ENCODE data around the gene POLR1F. TPM values are rescaled to one million over a fixed set of nuclear protein-coding genes. Genes with fewer than 3 reads are reported as not detected.
A peak's percentile ranks its signal among the peaks of the same experiment; 100 is the strongest.

The POLR1F gene
- total RNA-seq, 1 experiment from 2014 or later = 24.9 TPM

GRCh38 chr7:19709249-19709578 lies 377 bp upstream of the POLR1F start:
- Histone ChIP-seq H2AFZ (ENCODE audit: low read length) (peak overlapping the region; percentile 63), H3K9ac (ENCODE audit: extremely low read depth, insufficient read length, low read length) (no peak overlapping the region), H3K79me2 (ENCODE audit: insufficient read depth, low read length) (peaks cover 12% of the 10 kb centered on the region; the same call in 1 of the 2 replicates), H2BK15ac (ENCODE audit: low read depth, low read length) (no peak overlapping the region), H3K23ac (ENCODE audit: insufficient read length, low read depth, low read length) (no peak overlapping the region), H3K56ac (ENCODE audit: insufficient read length, low read depth, low read length) (no peak overlapping the region), H3K4me1 (ENCODE audit: insufficient read depth, low read length) (peaks cover 4% of the 10 kb centered on the region; the same call in 1 of the 2 replicates), H2AK5ac (ENCODE audit: insufficient read length, low read length) (no peak overlapping the region), H4K5ac (ENCODE audit: insufficient read length, low read depth, low read length) (peak overlapping the region; percentile 7), H3K14ac (ENCODE audit: insufficient read depth, low read length) (no peak overlapping the region), H3K9me3 (ENCODE audit: control insufficient read depth, low read depth, low read length) (no peaks in the 10 kb centered on the region), H2BK120ac (ENCODE audit: low read depth, low read length, poor library complexity, severe bottlenecking) (no peak overlapping the region), H2BK20ac (ENCODE audit: low read depth, low read length, poor library complexity, severe bottlenecking) (no peak overlapping the region), H3T11ph (ENCODE audit: low read length) (no peak overlapping the region), H3K27me3 (ENCODE audit: insufficient read depth, low read length) (no peaks in the 10 kb centered on the region), H4K20me1 (ENCODE audit: control insufficient read depth, insufficient read depth, insufficient read length) (no peaks in the 10 kb centered on the region), H3K23me2 (ENCODE audit: insufficient read length, low read depth, low read length, poor library complexity, severe bottlenecking) (no peaks in the 10 kb centered on the region), H3K4ac (ENCODE audit: low read depth, low read length) (no peak overlapping the region), H4K8ac (replicated peaks; ENCODE audit: insufficient read length, low read depth, low read length) (no peak overlapping the region), H2BK12ac (ENCODE audit: insufficient read length, low read depth, low read length) (no peak overlapping the region), H3K18ac (ENCODE audit: insufficient read length, low read depth, low read length) (no peak overlapping the region), H3K4me2 (ENCODE audit: insufficient read depth, insufficient read length, low read length) (no peak overlapping the region), H2BK5ac (ENCODE audit: insufficient read length, low read length) (no peak overlapping the region), H3K79me1 (ENCODE audit: insufficient read depth, low read depth, low read length, poor library complexity, severe bottlenecking) (peaks cover 2% of the 10 kb centered on the region), H3K27ac (ENCODE audit: insufficient read length, low read depth, low read length) (no peak overlapping the region), H4K91ac (ENCODE audit: insufficient read length, low read depth, low read length) (no peak overlapping the region)
- no peak for DNase-seq
- no CpG with 5 or more reads among the region's 6 CpGs for WGBS (ENCODE audit: extremely low coverage, insufficient read length, low lambda C conversion rate)
- Mint-ChIP-seq H3K27ac (peak overlapping the region; percentile 82 to 97 (median 89); a peak in 3 of 7 replicates), H3K36me3 (ENCODE audit: insufficient read depth in 1 of 3, low read depth in 3 of 3) (no peaks in the 10 kb centered on the region), H3K27me3 (ENCODE audit: low read depth) (peaks cover 14% of the 10 kb centered on the region), H3K4me3 (peak overlapping the region; percentile 96 to 99; a peak in 4 of 5 replicates), H3K4me1 (peaks cover 32 to 37% of the 10 kb centered on the region in 2 experiments), H3K9me3 (no peaks in the 10 kb centered on the region)
- TF ChIP-seq, protein P1, sequence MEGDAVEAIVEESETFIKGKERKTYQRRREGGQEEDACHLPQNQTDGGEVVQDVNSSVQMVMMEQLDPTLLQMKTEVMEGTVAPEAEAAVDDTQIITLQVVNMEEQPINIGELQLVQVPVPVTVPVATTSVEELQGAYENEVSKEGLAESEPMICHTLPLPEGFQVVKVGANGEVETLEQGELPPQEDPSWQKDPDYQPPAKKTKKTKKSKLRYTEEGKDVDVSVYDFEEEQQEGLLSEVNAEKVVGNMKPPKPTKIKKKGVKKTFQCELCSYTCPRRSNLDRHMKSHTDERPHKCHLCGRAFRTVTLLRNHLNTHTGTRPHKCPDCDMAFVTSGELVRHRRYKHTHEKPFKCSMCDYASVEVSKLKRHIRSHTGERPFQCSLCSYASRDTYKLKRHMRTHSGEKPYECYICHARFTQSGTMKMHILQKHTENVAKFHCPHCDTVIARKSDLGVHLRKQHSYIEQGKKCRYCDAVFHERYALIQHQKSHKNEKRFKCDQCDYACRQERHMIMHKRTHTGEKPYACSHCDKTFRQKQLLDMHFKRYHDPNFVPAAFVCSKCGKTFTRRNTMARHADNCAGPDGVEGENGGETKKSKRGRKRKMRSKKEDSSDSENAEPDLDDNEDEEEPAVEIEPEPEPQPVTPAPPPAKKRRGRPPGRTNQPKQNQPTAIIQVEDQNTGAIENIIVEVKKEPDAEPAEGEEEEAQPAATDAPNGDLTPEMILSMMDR (conservative IDR thresholded peaks at IDR 0.05) = no peak

Data from H9 (cell line).